HG03045 (cell line): ENCODE data around the gene PLEKHB1.
"Not testable (repeated sequence)": the region's sequence is repeated elsewhere in the genome, so short reads cannot be mapped to it uniquely, and the experiment has no call there.

ENCODE experiments used
- ATAC-seq: cut with Tn5 transposase; IDR thresholded peaks from one replicate; pipeline ENCODE4 v1.9.1; 2021; ENCODE audit warnings: mild to moderate bottlenecking, moderate library complexity; ENCODE audit not compliant: unreplicated experiment

Gene PLEKHB1

GRCh38 chr11:73671701-73672100, 25.3 kb downstream of the PLEKHB1 start:
- no peak for ATAC-seq

- ATAC-seq: not testable (repeated sequence)
These were observed 30.2 kb downstream of the PLEKHB1 start for GRCh38 chr11:73676552-73676951.

DNA sequence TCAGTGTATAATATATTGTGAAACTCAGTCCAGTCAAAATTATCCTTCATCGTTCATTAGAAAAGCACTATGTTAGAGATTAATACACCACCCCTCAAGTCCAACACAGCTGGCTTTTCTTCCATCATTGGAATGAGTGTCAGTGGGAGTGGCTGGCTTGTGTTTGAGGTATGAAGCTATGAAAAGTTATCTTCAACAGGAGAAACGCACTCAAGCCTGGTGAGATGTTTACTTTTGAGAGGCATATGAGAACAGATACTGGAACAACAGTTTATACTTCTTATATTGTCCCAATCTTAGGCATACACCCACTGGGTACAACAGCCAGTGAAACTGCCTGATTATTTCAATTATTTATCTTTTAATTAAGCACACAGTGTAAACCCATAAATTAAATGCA, 34.3 kb downstream of the PLEKHB1 start:
- no peak for ATAC-seq

DNA sequence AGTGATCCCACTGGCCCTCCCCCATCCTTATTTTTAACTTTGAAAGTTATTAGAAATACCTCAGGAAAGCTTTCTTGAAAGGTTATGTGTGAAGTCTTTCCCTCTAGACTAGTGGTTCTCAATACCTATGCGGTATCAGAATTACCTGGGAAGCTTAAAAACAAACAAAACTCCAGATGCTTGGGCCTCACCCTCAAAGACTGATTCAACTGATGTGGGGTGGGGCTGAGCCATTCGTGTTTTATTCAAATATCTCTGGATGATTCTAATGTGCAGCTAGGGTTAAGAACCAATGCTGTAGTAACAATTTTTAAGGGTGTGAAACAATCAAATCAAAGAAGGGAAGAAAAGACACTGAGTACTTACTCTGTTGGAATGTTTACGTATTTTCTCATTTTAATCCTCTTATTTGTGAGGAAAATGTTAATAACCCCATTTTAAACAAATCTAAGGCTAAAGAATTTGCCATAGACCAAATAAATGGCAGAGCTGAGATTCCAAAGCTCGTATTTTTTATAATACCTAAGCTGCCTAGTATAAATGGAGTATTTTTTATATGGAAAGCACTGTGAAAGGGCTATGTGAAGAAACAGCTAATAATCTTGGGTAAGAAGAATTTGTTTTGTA, 47.6 kb downstream of the PLEKHB1 start:
- no peak for ATAC-seq

DNA sequence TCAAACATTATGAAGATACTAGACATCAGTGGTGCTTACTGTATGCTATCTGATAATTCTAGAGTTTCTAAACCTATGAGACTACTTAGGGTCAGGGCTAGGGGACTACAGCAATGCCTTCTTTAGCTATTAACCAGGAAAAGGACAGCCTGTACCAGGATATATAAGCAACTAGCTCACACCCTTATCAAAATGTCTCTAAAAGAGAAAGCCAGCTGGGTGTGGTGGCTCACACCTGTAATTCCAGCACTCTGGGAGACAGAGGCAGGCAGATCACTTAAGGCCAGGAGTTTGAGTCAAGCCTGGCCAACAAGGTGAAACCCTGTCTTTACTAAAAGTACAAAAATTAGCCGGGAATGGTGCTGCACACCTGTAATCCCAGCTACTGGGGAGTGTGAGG, 58.7 kb downstream of the PLEKHB1 start:
- ATAC-seq: no peak

DNA sequence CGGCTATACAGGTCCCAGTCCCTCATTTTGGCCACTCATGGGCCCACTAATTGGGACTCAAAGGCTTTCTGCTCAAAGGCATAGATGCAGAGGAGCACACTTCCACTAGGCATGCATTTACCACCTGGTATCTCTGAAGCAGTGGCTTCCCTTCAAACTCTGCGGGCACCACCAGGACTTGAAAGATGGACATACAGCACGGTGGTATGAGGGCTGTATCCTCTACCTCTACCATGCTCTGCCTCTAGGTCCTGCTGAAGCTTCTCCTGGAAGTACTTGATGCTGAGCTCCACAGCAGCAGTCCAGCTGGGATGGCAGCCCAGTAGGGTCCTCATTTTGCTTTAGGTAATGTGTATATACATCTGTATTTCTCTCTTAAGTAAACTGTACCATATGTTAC, 64.6 kb downstream of the PLEKHB1 start:
- ATAC-seq: no peak
